Measurements from ENCODE around the gene PTPRG.

- TF ChIP-seq, protein P1, sequence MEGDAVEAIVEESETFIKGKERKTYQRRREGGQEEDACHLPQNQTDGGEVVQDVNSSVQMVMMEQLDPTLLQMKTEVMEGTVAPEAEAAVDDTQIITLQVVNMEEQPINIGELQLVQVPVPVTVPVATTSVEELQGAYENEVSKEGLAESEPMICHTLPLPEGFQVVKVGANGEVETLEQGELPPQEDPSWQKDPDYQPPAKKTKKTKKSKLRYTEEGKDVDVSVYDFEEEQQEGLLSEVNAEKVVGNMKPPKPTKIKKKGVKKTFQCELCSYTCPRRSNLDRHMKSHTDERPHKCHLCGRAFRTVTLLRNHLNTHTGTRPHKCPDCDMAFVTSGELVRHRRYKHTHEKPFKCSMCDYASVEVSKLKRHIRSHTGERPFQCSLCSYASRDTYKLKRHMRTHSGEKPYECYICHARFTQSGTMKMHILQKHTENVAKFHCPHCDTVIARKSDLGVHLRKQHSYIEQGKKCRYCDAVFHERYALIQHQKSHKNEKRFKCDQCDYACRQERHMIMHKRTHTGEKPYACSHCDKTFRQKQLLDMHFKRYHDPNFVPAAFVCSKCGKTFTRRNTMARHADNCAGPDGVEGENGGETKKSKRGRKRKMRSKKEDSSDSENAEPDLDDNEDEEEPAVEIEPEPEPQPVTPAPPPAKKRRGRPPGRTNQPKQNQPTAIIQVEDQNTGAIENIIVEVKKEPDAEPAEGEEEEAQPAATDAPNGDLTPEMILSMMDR (IDR thresholded peaks at IDR 0.05) = no peak
- TF ChIP-seq POLR2A (IDR thresholded peaks at IDR 0.05) = no peak
These were observed 333.9 kb downstream of the PTPRG start for GRCh38 chr3:61894988-61895935.

Data from right lobe of liver (tissue), 4 donors.